Testis (tissue), 3 donors: ENCODE measurements around the gene GRIK1. TPM values are rescaled to one million over a fixed set of nuclear protein-coding genes. Genes with fewer than 3 reads are reported as not detected.

Experiments
- DNase-seq: peaks from one replicate; pipeline ENCODE4 v3.0.0-alpha.2; 2019
- H3K27ac ChIP-seq, 2 donors: fragments of 200-600 bp; sonication (generic); one replicate each; pipeline ENCODE4 v1.5.1; 2019
- H3K27me3 ChIP-seq: fragments of 200-600 bp; sonication (generic); one replicate; pipeline ENCODE4 v1.5.1; 2019
- H3K36me3 ChIP-seq: fragments of 200-600 bp; sonication (generic); one replicate; pipeline ENCODE4 v1.5.1; 2017; ENCODE audit warnings: low read depth; ENCODE audit errors: missing control alignments
- H3K4me1 ChIP-seq: fragments of 200-600 bp; sonication (generic); one replicate; pipeline ENCODE4 v1.5.1; 2019
- H3K4me3 ChIP-seq, 2 donors: fragments of 200-600 bp; sonication (generic); one replicate each; pipeline ENCODE4 v1.5.1; 2017 to 2019
- H3K9me3 ChIP-seq: fragments of 200-600 bp; sonication (generic); one replicate; pipeline ENCODE4 v1.5.1; 2017
- CTCF ChIP-seq, 3 experiments: fragments of 450-650 bp in 2 of 3; fragments of 200-600 bp in 1 of 3; sonication (generic) in 1 of 3; IDR thresholded peaks; one replicate each; pipeline ENCODE4 v1.5.1; 2016 to 2019; ENCODE audit warnings: antibody characterized with exemption in 3 of 3, mild to moderate bottlenecking in 2 of 3, moderate library complexity in 1 of 3
- POLR2A ChIP-seq: fragments of 450-650 bp; IDR thresholded peaks from one replicate; pipeline ENCODE4 v1.6.1; 2017; ENCODE audit warnings: antibody characterized with exemption, mild to moderate bottlenecking, moderate library complexity
- whole genome bisulfite sequencing, 2 donors: methylation state at CpG; one replicate each; pipeline ENCODE4 v1.1.5; 2018; 5-methylcytosine and 5-hydroxymethylcytosine counted together
- intact Hi-C: fragments of 100-400 bp; cut with DNase I; formaldehyde crosslinking; loops from one replicate; pipeline ENCODE4 v1.15.1; 2023; ENCODE audit warnings: low total_unique reads
- polyA plus RNA-seq: library from polyadenylated mRNA; stranded (reverse); fragments of 350-450 nt; fragmentation: Illumina TruSeq; extraction: RNeasy Lipid Tissue Mini Kit (QIAGEN cat#74804); gene quantifications from one replicate; pipeline ENCODE4 v1.2.3, GENCODE V29; 2014; ENCODE audit warnings: low read depth, low replicate concordance; ENCODE audit not compliant: insufficient read depth
- total RNA-seq, 2 donors: library from RNA; depleted of rRNA; stranded (reverse); fragments of >200 nt; gene quantifications; one replicate each; pipeline ENCODE4 v1.2.3, GENCODE V29; 2016

GRIK1 gene
- total and polyA plus RNA-seq, 3 donors from 2014 or later = 0.08 to 0.25 (median 0.20) TPM

- 79 to 94% methylated on average over 4 of the region's 4 CpGs for WGBS, 2 donors
- no peak for DNase-seq
- H3K27ac ChIP-seq = no peak overlapping the region
- H3K4me1 ChIP-seq = no peaks in the 10 kb centered on the region
- no peaks in the 10 kb centered on the region for H3K36me3 ChIP-seq
- H3K27me3 ChIP-seq = no peaks in the 10 kb centered on the region
- intact Hi-C loops = no loop called here
- H3K4me3 ChIP-seq = no peak overlapping the region
- no peaks in the 10 kb centered on the region for H3K9me3 ChIP-seq
- TF ChIP-seq POLR2A (no peak), CTCF (IDR thresholded peaks at IDR 0.05) (no peak)
Observed at GRCh38 chr21:29708401-29708800, 231.4 kb downstream of the GRIK1 start.

GRCh38 chr21:29704719-29705118 is 235.1 kb downstream of the GRIK1 start:
- intact Hi-C loops = no loop called here
- H3K9me3 ChIP-seq = no peaks in the 10 kb centered on the region
- TF ChIP-seq POLR2A (no peak), CTCF (IDR thresholded peaks at IDR 0.05) (no peak)
- no peaks in the 10 kb centered on the region for H3K27me3 ChIP-seq
- H3K27ac ChIP-seq = no peak overlapping the region
- H3K4me3 ChIP-seq = no peak overlapping the region
- no peaks in the 10 kb centered on the region for H3K4me1 ChIP-seq
- no peaks in the 10 kb centered on the region for H3K36me3 ChIP-seq
- DNase-seq = no peak
- 68 to 80% methylated on average over 1 of the region's 1 CpG for WGBS, 2 donors

GRCh38 chr21:29701676-29702075 is 238.1 kb downstream of the GRIK1 start:
- Histone ChIP-seq H3K4me1 (no peaks in the 10 kb centered on the region), H3K27me3 (no peaks in the 10 kb centered on the region), H3K4me3 (no peak overlapping the region), H3K27ac (no peak overlapping the region), H3K36me3 (no peaks in the 10 kb centered on the region), H3K9me3 (no peaks in the 10 kb centered on the region)
- WGBS, 2 donors = 87 to 92% methylated on average over 5 of the region's 5 CpGs
- TF ChIP-seq CTCF (IDR thresholded peaks at IDR 0.05) (no peak), POLR2A (no peak)
- intact Hi-C loops = no loop called here
- DNase-seq = no peak

- DNase-seq = no peak
- Histone ChIP-seq H3K4me3 (no peak overlapping the region), H3K27me3 (no peaks in the 10 kb centered on the region), H3K4me1 (no peaks in the 10 kb centered on the region), H3K9me3 (no peaks in the 10 kb centered on the region), H3K36me3 (no peaks in the 10 kb centered on the region), H3K27ac (no peak overlapping the region)
- WGBS, 2 donors = 62% methylated on average over 7 of the region's 7 CpGs
- no peak for TF ChIP-seq CTCF (IDR thresholded peaks at IDR 0.05)
- TF ChIP-seq POLR2A = no peak
- intact Hi-C loops = no loop called here
Observed at GRCh38 chr21:29697555-29698193, 242.1 kb downstream of the GRIK1 start.

- intact Hi-C loops = no loop called here
- H3K36me3 ChIP-seq = no peaks in the 10 kb centered on the region
- H3K4me1 ChIP-seq = no peaks in the 10 kb centered on the region
- no peak overlapping the region for H3K27ac ChIP-seq
- no peak overlapping the region for H3K4me3 ChIP-seq
- no peaks in the 10 kb centered on the region for H3K27me3 ChIP-seq
- WGBS, 2 donors = 83 to 90% methylated on average over 1 of the region's 1 CpG
- H3K9me3 ChIP-seq = no peaks in the 10 kb centered on the region
- TF ChIP-seq POLR2A = no peak
- no peak for TF ChIP-seq CTCF (IDR thresholded peaks at IDR 0.05)
- DNase-seq = no peak
Observed at GRCh38 chr21:29696937-29697336, 242.9 kb downstream of the GRIK1 start.
